HepG2 (cell line): ENCODE results near the gene INAFM1. TPM values are rescaled to one million over a fixed set of nuclear protein-coding genes. Genes with fewer than 3 reads are reported as not detected.

Experiments used
- BRCA1 ChIP-seq: sonication (generic); formaldehyde crosslinking; IDR thresholded peaks from 2 replicates; pipeline ENCODE4 v1.4.0; 2020; ENCODE audit warnings: missing genetic modification reagents
- DR1 ChIP-seq: sonication (generic); formaldehyde crosslinking; IDR thresholded peaks from 2 replicates; pipeline ENCODE4 v1.8.0; 2021; ENCODE audit warnings: mild to moderate bottlenecking, missing genetic modification reagents, inconsistent platforms
- HOXA5 ChIP-seq: sonication (generic); formaldehyde crosslinking; IDR thresholded peaks from 2 replicates; pipeline ENCODE4 v1.4.0; 2020; ENCODE audit warnings: missing genetic modification reagents
- KMT2B ChIP-seq: IDR thresholded peaks from 2 replicates; pipeline ENCODE4 v1.6.1; 2016; ENCODE audit warnings: missing genetic modification reagents, missing compliant biosample characterization
- MIER2 ChIP-seq: IDR thresholded peaks from 2 replicates; pipeline ENCODE4 v1.6.1; 2016; ENCODE audit warnings: missing biosample characterization, missing genetic modification reagents
- MXD4 ChIP-seq: IDR thresholded peaks from 2 replicates; pipeline ENCODE4 v1.6.1; 2016; ENCODE audit warnings: mild to moderate bottlenecking, missing biosample characterization, missing genetic modification reagents
- NR3C1 ChIP-seq: sonication (generic); formaldehyde crosslinking; IDR thresholded peaks from 2 replicates; pipeline ENCODE4 v1.4.0; 2020; ENCODE audit warnings: missing genetic modification reagents
- PHF21A ChIP-seq: sonication (generic); formaldehyde crosslinking; IDR thresholded peaks from 2 replicates; pipeline ENCODE4 v1.5.0; 2020; ENCODE audit warnings: mild to moderate bottlenecking, missing genetic modification reagents
- RAD51 ChIP-seq: fragments of 450-650 bp; IDR thresholded peaks from 2 replicates; pipeline ENCODE4 v1.6.1; 2016; ENCODE audit warnings: borderline replicate concordance
- RORA ChIP-seq: sonication (generic); formaldehyde crosslinking; IDR thresholded peaks from 2 replicates; pipeline ENCODE4 v1.5.0; 2020; ENCODE audit warnings: mild to moderate bottlenecking, missing genetic modification reagents, moderate library complexity
- SCMH1 ChIP-seq: sonication (generic); formaldehyde crosslinking; IDR thresholded peaks from 2 replicates; pipeline ENCODE4 v1.9.0; 2021; ENCODE audit warnings: missing genetic modification reagents, mild to moderate bottlenecking, borderline replicate concordance
- TCF7L2 ChIP-seq: IDR thresholded peaks from 2 replicates; pipeline ENCODE4 v1.6.1; 2011; ENCODE audit warnings: mild to moderate bottlenecking, low read depth, low read length, moderate library complexity
- U2AF2 ChIP-seq: fragments of 200-400 bp; formaldehyde crosslinking; IDR thresholded peaks from 2 replicates; pipeline ENCODE4 v1.6.1; 2017; ENCODE audit warnings: low read depth, mild to moderate bottlenecking, low read length
- ZBTB21 ChIP-seq: sonication (generic); formaldehyde crosslinking; IDR thresholded peaks from 2 replicates; pipeline ENCODE4 v1.4.0; 2020; ENCODE audit warnings: missing genetic modification reagents
- ZNF205 ChIP-seq: IDR thresholded peaks from 2 replicates; pipeline ENCODE4 v1.6.1; 2018; ENCODE audit warnings: missing biosample characterization, missing genetic modification reagents
- ZNF207 ChIP-seq: fragments of 450-650 bp; IDR thresholded peaks from 2 replicates; pipeline ENCODE4 v1.6.1; 2016; ENCODE audit warnings: antibody characterized with exemption, borderline replicate concordance
- ZNF570 ChIP-seq: sonication (generic); formaldehyde crosslinking; IDR thresholded peaks from 2 replicates; pipeline ENCODE4 v1.4.0; 2020; ENCODE audit warnings: mild to moderate bottlenecking, missing genetic modification reagents, borderline replicate concordance
- ZNF616 ChIP-seq: sonication (generic); formaldehyde crosslinking; IDR thresholded peaks from 2 replicates; pipeline ENCODE4 v1.5.0; 2020; ENCODE audit warnings: low read depth, mild to moderate bottlenecking, missing genetic modification reagents
- ZNF619 ChIP-seq: sonication (generic); formaldehyde crosslinking; IDR thresholded peaks from 2 replicates; pipeline ENCODE4 v1.4.0; 2020; ENCODE audit warnings: mild to moderate bottlenecking, missing genetic modification reagents
- ZNF672 ChIP-seq: sonication (generic); formaldehyde crosslinking; IDR thresholded peaks from 2 replicates; pipeline ENCODE4 v1.8.1; 2022; ENCODE audit warnings: missing genetic modification reagents
- polyA plus RNA-seq, 8 experiments: library from polyadenylated mRNA; depleted of rRNA in 3 of 8; stranded (reverse) in 7 of 8; unstranded in 1 of 8; fragments of >200 nt; fragmentation: Illumina TruSeq in 4 of 8; extraction: Trizol in 4 of 8; gene quantifications; 2 replicates each; pipeline versions ENCODE4 v1.2.1 to v1.2.3, GENCODE V29; 2011 to 2016; ENCODE audit warnings: low read depth in 4 of 8, missing spikeins in 1 of 8, mixed read lengths in 1 of 8; ENCODE audit not compliant: insufficient read depth in 1 of 8
- total RNA-seq, 5 experiments: library from RNA; depleted of rRNA; stranded (reverse); fragments of >200 nt; fragmentation: Illumina TruSeq; extraction: Trizol; gene quantifications; 2 replicates each; pipeline ENCODE4 v1.2.3, GENCODE V29; 2016; ENCODE audit warnings: low read depth in 1 of 5
- TF ChIP-seq, protein P1 (sequence below): sonication (generic); formaldehyde crosslinking; IDR thresholded peaks from 2 replicates; pipeline ENCODE4 v1.4.0; 2020; ENCODE audit warnings: low read depth, mild to moderate bottlenecking, missing genetic modification reagents
- TF ChIP-seq, protein P2 (sequence below): sonication (generic); formaldehyde crosslinking; IDR thresholded peaks from 2 replicates; pipeline ENCODE4 v1.4.0; 2020; ENCODE audit warnings: missing genetic modification reagents
- TF ChIP-seq, protein P3 (sequence below): IDR thresholded peaks from 2 replicates; pipeline ENCODE4 v1.6.1; 2016; ENCODE audit warnings: missing compliant biosample characterization, missing genetic modification reagents, borderline replicate concordance
- TF ChIP-seq, protein P4 (sequence below): sonication (generic); formaldehyde crosslinking; IDR thresholded peaks from 2 replicates; pipeline ENCODE4 v1.4.0; 2020; ENCODE audit warnings: missing genetic modification reagents

Gene INAFM1
- total and polyA plus RNA-seq, 2 of the 13 experiments (the other 11 are each of a cell fraction or from before 2014, with no cell fraction given), result 0.88 to 1.9 TPM

DNA sequence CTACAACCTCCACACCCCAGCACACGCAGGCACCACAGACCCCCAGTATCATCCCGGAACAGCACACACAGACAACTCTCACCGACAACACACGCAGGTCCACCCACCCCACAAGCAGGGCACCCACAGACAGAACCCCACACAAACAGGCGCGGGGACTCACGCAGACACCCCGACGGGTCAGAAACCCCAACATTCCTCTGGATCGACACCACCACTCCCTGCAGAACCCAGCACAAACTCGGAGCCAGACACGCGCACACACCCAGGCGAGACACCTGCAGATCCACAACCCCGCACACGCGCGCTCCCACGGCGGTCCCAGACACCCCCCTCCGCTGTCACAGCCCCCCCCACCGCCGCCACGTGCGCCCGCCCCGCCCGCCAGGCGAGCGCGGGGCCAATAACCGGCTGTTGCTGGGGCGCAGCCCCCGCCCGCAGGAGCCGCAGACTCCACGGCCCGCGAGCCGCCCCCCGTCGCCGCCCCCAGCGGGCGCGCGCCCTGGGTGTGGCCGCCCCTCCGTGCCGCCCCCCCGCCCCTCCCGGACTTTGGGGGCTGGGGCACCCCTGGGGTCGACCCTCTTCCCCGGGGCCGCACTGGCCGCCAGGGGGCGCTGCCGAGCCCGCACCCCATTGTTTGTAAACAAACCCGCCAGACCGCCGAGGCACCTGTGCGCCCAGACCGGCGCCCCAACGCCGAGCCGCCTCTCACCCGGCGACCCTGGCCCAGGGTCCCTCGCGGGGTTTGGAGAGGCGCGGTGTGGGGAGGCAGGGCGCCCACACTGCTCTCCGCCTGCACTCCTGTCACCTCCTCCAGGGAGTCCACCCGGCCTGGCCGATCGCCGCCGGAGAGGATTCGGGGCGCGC, 44.4 kb upstream of the INAFM1 start (continued):
- TF ChIP-seq, protein P1, sequence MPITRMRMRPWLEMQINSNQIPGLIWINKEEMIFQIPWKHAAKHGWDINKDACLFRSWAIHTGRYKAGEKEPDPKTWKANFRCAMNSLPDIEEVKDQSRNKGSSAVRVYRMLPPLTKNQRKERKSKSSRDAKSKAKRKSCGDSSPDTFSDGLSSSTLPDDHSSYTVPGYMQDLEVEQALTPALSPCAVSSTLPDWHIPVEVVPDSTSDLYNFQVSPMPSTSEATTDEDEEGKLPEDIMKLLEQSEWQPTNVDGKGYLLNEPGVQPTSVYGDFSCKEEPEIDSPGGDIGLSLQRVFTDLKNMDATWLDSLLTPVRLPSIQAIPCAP, result no peak
- TF ChIP-seq PHF21A (CRISPR knock-in tag) (no peak), HOXA5 (CRISPR knock-in tag) (no peak), MIER2 (CRISPR knock-in tag) (no peak), BRCA1 (CRISPR knock-in tag) (no peak), KMT2B (CRISPR knock-in tag) (no peak), RORA (no peak), NR3C1 (CRISPR knock-in tag) (no peak), ZNF616 (CRISPR knock-in tag) (0 out of 2 replicates have a peak, but pooled peaks have one; percentile 8), ZBTB21 (CRISPR knock-in tag) (no peak), DR1 (CRISPR knock-in tag) (no peak), ZNF619 (CRISPR knock-in tag) (no peak), ZNF672 (CRISPR knock-in tag) (no peak), TCF7L2 (no peak), ZNF570 (CRISPR knock-in tag) (no peak), SCMH1 (CRISPR knock-in tag) (no peak), ZNF205 (CRISPR knock-in tag) (no peak), RAD51 (no peak), MXD4 (CRISPR knock-in tag) (no peak; the same call in 1 of the 2 replicates), U2AF2 (no peak), ZNF207 (no peak)
- TF ChIP-seq, protein P2, sequence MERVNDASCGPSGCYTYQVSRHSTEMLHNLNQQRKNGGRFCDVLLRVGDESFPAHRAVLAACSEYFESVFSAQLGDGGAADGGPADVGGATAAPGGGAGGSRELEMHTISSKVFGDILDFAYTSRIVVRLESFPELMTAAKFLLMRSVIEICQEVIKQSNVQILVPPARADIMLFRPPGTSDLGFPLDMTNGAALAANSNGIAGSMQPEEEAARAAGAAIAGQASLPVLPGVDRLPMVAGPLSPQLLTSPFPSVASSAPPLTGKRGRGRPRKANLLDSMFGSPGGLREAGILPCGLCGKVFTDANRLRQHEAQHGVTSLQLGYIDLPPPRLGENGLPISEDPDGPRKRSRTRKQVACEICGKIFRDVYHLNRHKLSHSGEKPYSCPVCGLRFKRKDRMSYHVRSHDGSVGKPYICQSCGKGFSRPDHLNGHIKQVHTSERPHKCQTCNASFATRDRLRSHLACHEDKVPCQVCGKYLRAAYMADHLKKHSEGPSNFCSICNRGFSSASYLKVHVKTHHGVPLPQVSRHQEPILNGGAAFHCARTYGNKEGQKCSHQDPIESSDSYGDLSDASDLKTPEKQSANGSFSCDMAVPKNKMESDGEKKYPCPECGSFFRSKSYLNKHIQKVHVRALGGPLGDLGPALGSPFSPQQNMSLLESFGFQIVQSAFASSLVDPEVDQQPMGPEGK (CRISPR knock-in tag), result peak; percentile 91
- TF ChIP-seq, protein P3, sequence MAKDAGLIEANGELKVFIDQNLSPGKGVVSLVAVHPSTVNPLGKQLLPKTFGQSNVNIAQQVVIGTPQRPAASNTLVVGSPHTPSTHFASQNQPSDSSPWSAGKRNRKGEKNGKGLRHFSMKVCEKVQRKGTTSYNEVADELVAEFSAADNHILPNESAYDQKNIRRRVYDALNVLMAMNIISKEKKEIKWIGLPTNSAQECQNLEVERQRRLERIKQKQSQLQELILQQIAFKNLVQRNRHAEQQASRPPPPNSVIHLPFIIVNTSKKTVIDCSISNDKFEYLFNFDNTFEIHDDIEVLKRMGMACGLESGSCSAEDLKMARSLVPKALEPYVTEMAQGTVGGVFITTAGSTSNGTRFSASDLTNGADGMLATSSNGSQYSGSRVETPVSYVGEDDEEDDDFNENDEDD, result no peak
- TF ChIP-seq, protein P4, sequence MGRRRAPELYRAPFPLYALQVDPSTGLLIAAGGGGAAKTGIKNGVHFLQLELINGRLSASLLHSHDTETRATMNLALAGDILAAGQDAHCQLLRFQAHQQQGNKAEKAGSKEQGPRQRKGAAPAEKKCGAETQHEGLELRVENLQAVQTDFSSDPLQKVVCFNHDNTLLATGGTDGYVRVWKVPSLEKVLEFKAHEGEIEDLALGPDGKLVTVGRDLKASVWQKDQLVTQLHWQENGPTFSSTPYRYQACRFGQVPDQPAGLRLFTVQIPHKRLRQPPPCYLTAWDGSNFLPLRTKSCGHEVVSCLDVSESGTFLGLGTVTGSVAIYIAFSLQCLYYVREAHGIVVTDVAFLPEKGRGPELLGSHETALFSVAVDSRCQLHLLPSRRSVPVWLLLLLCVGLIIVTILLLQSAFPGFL, result no peak
